A673 (cell line): Measurements from ENCODE around the gene ZNF770.

Experiments
- CTCF ChIP-seq: fragments of 300-800, 200-600 bp; sonication (generic); conservative IDR thresholded peaks from 2 replicates; pipeline ENCODE4 v1.5.1; 2017; ENCODE audit warnings: low read depth, mild to moderate bottlenecking, antibody characterized with exemption, low read length, moderate library complexity, mixed read lengths
- EZH2 ChIP-seq: fragments of 200-600 bp; sonication (generic); IDR thresholded peaks from 2 replicates; pipeline ENCODE4 v1.6.1; 2017; ENCODE audit warnings: borderline replicate concordance, low read depth, mild to moderate bottlenecking, mixed read lengths, antibody characterized with exemption, low read length; ENCODE audit not compliant: poor library complexity, severe bottlenecking

- TF ChIP-seq CTCF (no peak), EZH2 (no peak)
Observed at GRCh38 chr15:34993877-34994276, 5.8 kb upstream of the ZNF770 start.
